MM.1S (cell line): ENCODE results near the gene NKAP.

Experiments used
- CTCF ChIP-seq: fragments of 300-600 bp; sonication (generic); IDR thresholded peaks from 2 replicates; pipeline ENCODE4 v1.5.1; 2016; ENCODE audit warnings: antibody characterized with exemption, low read length, mixed read lengths
- EZH2 ChIP-seq: fragments of 300-600 bp; sonication (generic); optimal IDR thresholded peaks from 2 replicates; pipeline ENCODE3; 2017; ENCODE audit warnings: low read depth, mild to moderate bottlenecking, antibody characterized with exemption, low read length, mixed read lengths

GRCh38 chrX:119942831-119943184 is 743 bp downstream of the NKAP start:
- no peak for TF ChIP-seq EZH2
- TF ChIP-seq CTCF: no peak
